ENCODE data around the gene TCF4.
A peak's percentile ranks its signal among the peaks of the same experiment; 100 is the strongest.

TCF4 gene

GRCh38 chr18:55402731-55403405 lies 185.1 kb downstream of the TCF4 start:
- TF ChIP-seq CTCF (IDR thresholded peaks at IDR 0.05), result no peak
- H3K4me3 ChIP-seq, result peak overlapping the region; percentile 62
- H3K27ac ChIP-seq, result peak overlapping the region; percentile 72 to 86
- no peak for DNase-seq (ENCODE audit: low spot score)

GRCh38 chr18:55401638-55402191 lies 186.3 kb downstream of the TCF4 start:
- Histone ChIP-seq H3K4me3 (peak overlapping the region; percentile 62), H3K27ac (peak overlapping the region; percentile 72 to 83)
- no peak for DNase-seq (ENCODE audit: low spot score)
- TF ChIP-seq CTCF (IDR thresholded peaks at IDR 0.05), result no peak

- no peak for DNase-seq (ENCODE audit: low spot score)
- H3K27ac ChIP-seq, result peak overlapping the region; percentile 72 to 83
- peak overlapping the region; percentile 62 for H3K4me3 ChIP-seq
- TF ChIP-seq CTCF (IDR thresholded peaks at IDR 0.05), result no peak
These were observed 187.1 kb downstream of the TCF4 start for GRCh38 chr18:55400590-55401541.

GRCh38 chr18:55400081-55400480 lies 187.9 kb downstream of the TCF4 start:
- Histone ChIP-seq H3K27ac (peak overlapping the region; percentile 72 to 83), H3K4me3 (peak overlapping the region; percentile 62)
- no peak for DNase-seq (ENCODE audit: low spot score)
- TF ChIP-seq CTCF (IDR thresholded peaks at IDR 0.05), result no peak

- H3K27ac ChIP-seq, result peak overlapping the region in 1 of 2 donors; percentile 72
- TF ChIP-seq CTCF (IDR thresholded peaks at IDR 0.05), result no peak
- no peak for DNase-seq (ENCODE audit: low spot score)
- peak overlapping the region; percentile 62 for H3K4me3 ChIP-seq
These were observed 189.1 kb downstream of the TCF4 start for GRCh38 chr18:55398858-55399257.

GRCh38 chr18:55396979-55397378 lies 191.0 kb downstream of the TCF4 start:
- no peak for TF ChIP-seq CTCF (IDR thresholded peaks at IDR 0.05)
- Histone ChIP-seq H3K27ac (peak overlapping the region in 1 of 2 donors; percentile 14), H3K4me3 (no peak overlapping the region)
- no peak for DNase-seq (ENCODE audit: low spot score)

Data from coronary artery (tissue), 2 donors.